ENCODE data around the gene NIPAL3.

NIPAL3 gene

DNA sequence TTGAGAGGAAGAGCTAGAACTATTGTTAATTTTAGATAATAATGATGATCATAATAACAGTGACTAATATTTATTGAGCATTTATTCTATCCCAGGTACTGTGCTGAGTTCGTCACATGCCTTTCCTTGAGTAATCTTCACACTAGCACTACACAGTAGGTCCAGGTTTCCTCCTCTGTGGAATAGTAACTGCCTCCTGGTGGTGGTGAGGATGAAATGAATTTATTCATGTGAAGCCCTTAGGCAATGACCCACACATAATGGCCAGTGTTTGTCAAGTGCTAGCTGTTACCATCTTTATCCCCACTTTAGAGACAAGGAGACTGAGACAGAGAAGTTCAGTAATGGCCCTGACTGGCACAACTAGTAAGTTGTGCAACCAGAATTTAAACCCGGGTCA is 5.9 kb downstream of the NIPAL3 start:
- Histone ChIP-seq H3K27ac (ENCODE audit: low read depth, low read length) (no peak overlapping the region), H3K4me3 (ENCODE audit: low read depth, low read length) (no peak overlapping the region), H3K79me2 (ENCODE audit: control insufficient read depth, insufficient read depth, low read length, unreplicated experiment) (peaks cover 9% of the 10 kb centered on the region), H2AFZ (ENCODE audit: low read length, unreplicated experiment) (no peak overlapping the region), H3K4me1 (ENCODE audit: control insufficient read depth, insufficient read depth, low read length, unreplicated experiment) (peaks cover 22% of the 10 kb centered on the region), H3K27me3 (ENCODE audit: insufficient read depth, low read length) (no peaks in the 10 kb centered on the region), H3K36me3 (ENCODE audit: insufficient read depth, low read length) (peaks cover 3% of the 10 kb centered on the region)

DNA sequence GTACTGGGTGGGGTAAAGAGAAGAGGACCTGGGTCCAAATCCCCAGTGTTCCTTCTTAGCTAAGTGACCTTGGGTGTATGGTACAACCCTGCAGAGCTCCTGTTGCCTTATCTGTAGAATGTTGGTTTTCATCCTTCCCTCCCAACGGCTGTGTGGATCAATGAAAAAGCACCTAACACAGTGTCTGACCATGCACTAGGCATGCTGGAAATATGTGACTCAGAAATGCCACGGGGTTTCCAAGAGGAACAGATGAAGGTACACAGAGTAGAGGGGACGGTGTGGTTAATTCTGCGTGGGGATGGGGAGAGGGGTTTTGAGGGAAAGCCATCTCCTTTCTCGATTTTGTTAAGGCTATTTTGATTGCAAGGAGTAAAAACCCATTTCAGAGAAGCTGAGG is 8.6 kb downstream of the NIPAL3 start:
- H3K79me2 ChIP-seq (ENCODE audit: control insufficient read depth, insufficient read depth, low read length, unreplicated experiment): no peaks in the 10 kb centered on the region
- H3K27me3 ChIP-seq (ENCODE audit: insufficient read depth, low read length): no peaks in the 10 kb centered on the region
- H3K4me3 ChIP-seq (ENCODE audit: low read depth, low read length): no peak overlapping the region
- peaks cover 3% of the 10 kb centered on the region for H3K36me3 ChIP-seq (ENCODE audit: insufficient read depth, low read length)
- H3K27ac ChIP-seq (ENCODE audit: low read depth, low read length): no peak overlapping the region
- no peak overlapping the region for H2AFZ ChIP-seq (ENCODE audit: low read length, unreplicated experiment)
- H3K4me1 ChIP-seq (ENCODE audit: control insufficient read depth, insufficient read depth, low read length, unreplicated experiment): no peaks in the 10 kb centered on the region

- Histone ChIP-seq H3K27ac (ENCODE audit: low read depth, low read length) (no peak overlapping the region), H3K36me3 (ENCODE audit: insufficient read depth, low read length) (no peaks in the 10 kb centered on the region; the same call in 1 of the 2 replicates), H3K4me1 (ENCODE audit: control insufficient read depth, insufficient read depth, low read length, unreplicated experiment) (no peaks in the 10 kb centered on the region), H3K27me3 (ENCODE audit: insufficient read depth, low read length) (no peaks in the 10 kb centered on the region), H3K4me3 (ENCODE audit: low read depth, low read length) (no peak overlapping the region), H3K79me2 (ENCODE audit: control insufficient read depth, insufficient read depth, low read length, unreplicated experiment) (no peaks in the 10 kb centered on the region), H2AFZ (ENCODE audit: low read length, unreplicated experiment) (no peak overlapping the region)
These were observed 9.4 kb downstream of the NIPAL3 start for GRCh38 chr1:24424990-24425389.

DNA sequence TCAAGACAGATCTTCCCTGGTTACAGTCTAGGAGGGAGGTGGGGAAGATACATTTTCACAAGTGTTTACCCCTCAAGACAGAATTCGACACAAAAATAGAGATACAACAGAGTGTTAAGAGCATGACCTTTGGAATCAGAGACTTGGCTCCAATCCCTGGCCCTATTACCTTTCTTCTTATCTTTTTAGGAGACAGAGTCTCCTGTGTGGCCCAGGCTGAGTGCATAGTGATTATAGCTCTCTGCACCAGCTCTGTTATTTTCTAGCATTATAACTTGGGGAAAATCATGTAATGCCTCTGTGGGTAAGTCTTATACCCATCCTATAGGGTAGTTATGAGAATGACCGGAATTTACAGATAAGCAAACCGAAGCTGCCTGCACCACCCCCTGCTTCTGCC is 9.8 kb downstream of the NIPAL3 start:
- Histone ChIP-seq H3K4me3 (ENCODE audit: low read depth, low read length) (no peak overlapping the region), H3K36me3 (ENCODE audit: insufficient read depth, low read length) (no peaks in the 10 kb centered on the region; the same call in 1 of the 2 replicates), H3K27ac (ENCODE audit: low read depth, low read length) (no peak overlapping the region), H3K27me3 (ENCODE audit: insufficient read depth, low read length) (no peaks in the 10 kb centered on the region), H3K4me1 (ENCODE audit: control insufficient read depth, insufficient read depth, low read length, unreplicated experiment) (no peaks in the 10 kb centered on the region), H3K79me2 (ENCODE audit: control insufficient read depth, insufficient read depth, low read length, unreplicated experiment) (no peaks in the 10 kb centered on the region), H2AFZ (ENCODE audit: low read length, unreplicated experiment) (no peak overlapping the region)

- Histone ChIP-seq H3K4me3 (ENCODE audit: low read depth, low read length) (no peak overlapping the region), H2AFZ (ENCODE audit: low read length, unreplicated experiment) (no peak overlapping the region), H3K27ac (ENCODE audit: low read depth, low read length) (no peak overlapping the region), H3K79me2 (ENCODE audit: control insufficient read depth, insufficient read depth, low read length, unreplicated experiment) (no peaks in the 10 kb centered on the region), H3K4me1 (ENCODE audit: control insufficient read depth, insufficient read depth, low read length, unreplicated experiment) (no peaks in the 10 kb centered on the region), H3K27me3 (ENCODE audit: insufficient read depth, low read length) (no peaks in the 10 kb centered on the region), H3K36me3 (ENCODE audit: insufficient read depth, low read length) (no peaks in the 10 kb centered on the region; the same call in 1 of the 2 replicates)
These were observed 10.3 kb downstream of the NIPAL3 start for GRCh38 chr1:24425922-24426321.

GRCh38 chr1:24426744-24427544 is 11.3 kb downstream of the NIPAL3 start:
- H3K4me3 ChIP-seq (ENCODE audit: low read depth, low read length): no peak overlapping the region
- H3K4me1 ChIP-seq (ENCODE audit: control insufficient read depth, insufficient read depth, low read length, unreplicated experiment): no peaks in the 10 kb centered on the region
- H3K27me3 ChIP-seq (ENCODE audit: insufficient read depth, low read length): no peaks in the 10 kb centered on the region
- H3K36me3 ChIP-seq (ENCODE audit: insufficient read depth, low read length): no peaks in the 10 kb centered on the region
- no peak overlapping the region for H3K27ac ChIP-seq (ENCODE audit: low read depth, low read length)
- no peak overlapping the region for H2AFZ ChIP-seq (ENCODE audit: low read length, unreplicated experiment)
- H3K79me2 ChIP-seq (ENCODE audit: control insufficient read depth, insufficient read depth, low read length, unreplicated experiment): no peaks in the 10 kb centered on the region

DNA sequence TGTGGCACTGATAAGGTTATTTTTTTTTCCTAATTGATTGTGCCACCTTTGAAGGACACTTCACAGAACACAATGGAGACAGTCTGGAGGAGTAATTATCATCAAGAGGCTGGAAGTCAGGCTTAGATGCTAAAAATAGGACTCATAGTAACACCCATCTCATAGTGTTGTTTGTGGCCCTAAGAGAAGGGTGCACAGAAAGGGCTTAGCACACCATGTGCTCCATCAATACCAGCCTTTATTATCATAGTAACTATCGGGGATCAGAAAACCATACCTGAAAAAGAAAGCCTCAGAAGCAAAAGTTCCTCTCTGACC is 11.9 kb downstream of the NIPAL3 start:
- H3K27ac ChIP-seq (ENCODE audit: low read depth, low read length): no peak overlapping the region
- H3K4me1 ChIP-seq (ENCODE audit: control insufficient read depth, insufficient read depth, low read length, unreplicated experiment): no peaks in the 10 kb centered on the region
- no peaks in the 10 kb centered on the region for H3K27me3 ChIP-seq (ENCODE audit: insufficient read depth, low read length)
- H3K4me3 ChIP-seq (ENCODE audit: low read depth, low read length): no peak overlapping the region
- H3K79me2 ChIP-seq (ENCODE audit: control insufficient read depth, insufficient read depth, low read length, unreplicated experiment): no peaks in the 10 kb centered on the region
- no peak overlapping the region for H2AFZ ChIP-seq (ENCODE audit: low read length, unreplicated experiment)
- H3K36me3 ChIP-seq (ENCODE audit: insufficient read depth, low read length): no peaks in the 10 kb centered on the region

DNA sequence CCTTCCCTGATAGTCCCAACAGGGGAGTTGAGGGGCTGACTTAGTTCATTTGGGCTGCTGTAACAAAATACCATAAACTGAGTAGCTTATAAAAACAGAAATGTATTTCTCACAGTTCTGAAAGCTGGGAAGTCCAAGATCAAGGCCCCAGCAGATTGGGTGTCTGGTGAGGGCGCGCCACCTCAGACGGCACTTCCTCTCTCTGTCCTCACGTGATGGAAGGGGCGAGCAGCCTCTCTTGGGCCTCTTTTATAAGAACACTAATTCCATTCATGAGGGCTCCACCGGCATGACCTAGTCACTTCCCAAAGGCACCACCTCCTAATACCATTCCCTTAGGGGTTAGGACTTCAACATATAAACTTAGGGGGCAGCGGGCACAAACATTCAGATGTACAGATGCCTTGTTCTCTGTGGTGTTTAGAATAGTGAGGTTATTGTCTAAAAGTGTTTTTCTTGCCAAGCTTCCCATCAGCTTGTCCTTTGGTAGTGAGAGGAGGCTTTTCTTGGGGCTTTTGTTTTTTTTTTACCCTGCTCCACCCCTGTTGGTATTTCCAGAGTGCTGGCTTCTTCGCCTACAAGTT is 20.3 kb downstream of the NIPAL3 start:
- H3K36me3 ChIP-seq (ENCODE audit: insufficient read depth, low read length): no peaks in the 10 kb centered on the region
- H3K27me3 ChIP-seq (ENCODE audit: insufficient read depth, low read length): no peaks in the 10 kb centered on the region
- no peak overlapping the region for H2AFZ ChIP-seq (ENCODE audit: low read length, unreplicated experiment)
- H3K4me3 ChIP-seq (ENCODE audit: low read depth, low read length): no peak overlapping the region
- no peak overlapping the region for H3K27ac ChIP-seq (ENCODE audit: low read depth, low read length)
- peaks cover 18% of the 10 kb centered on the region for H3K4me1 ChIP-seq (ENCODE audit: control insufficient read depth, insufficient read depth, low read length, unreplicated experiment)
- no peaks in the 10 kb centered on the region for H3K79me2 ChIP-seq (ENCODE audit: control insufficient read depth, insufficient read depth, low read length, unreplicated experiment)

DNA sequence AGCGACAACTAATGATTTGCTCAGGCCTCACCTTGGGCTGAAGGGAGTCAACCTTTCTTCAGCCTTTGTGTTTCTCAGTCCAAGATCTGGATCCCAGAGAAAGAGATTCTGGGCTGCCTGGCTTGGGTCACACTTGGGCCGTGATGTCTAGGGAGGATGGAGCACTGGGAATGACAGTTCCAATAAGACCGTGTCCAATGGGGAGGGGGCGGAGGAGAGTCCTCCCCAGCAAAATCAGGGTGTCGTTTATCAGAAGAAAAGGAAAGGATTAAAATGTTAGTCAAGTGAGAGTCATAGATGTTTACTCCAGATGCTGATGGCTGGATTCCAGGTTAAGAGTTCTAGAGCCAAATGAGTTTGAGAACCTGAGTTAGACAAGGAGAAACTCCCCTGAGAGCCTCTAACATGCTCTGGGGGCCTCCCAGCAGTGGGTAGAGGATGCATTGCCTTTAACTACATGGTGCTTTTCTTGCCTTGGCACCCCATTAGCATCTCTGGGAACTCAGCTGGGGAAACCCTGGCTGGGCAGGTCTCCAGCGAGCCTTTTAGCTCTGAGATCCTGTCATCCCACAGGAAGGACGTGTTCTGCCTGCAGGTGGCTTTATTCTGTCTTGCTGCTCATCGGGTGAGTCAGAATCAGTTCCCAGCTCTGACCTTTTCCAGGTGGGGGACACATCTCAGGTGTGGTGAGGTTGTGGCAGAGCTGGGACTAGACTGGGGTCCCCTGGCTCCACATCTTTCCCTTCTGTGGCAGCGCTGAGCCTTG is 22.2 kb downstream of the NIPAL3 start:
- Histone ChIP-seq H3K27me3 (ENCODE audit: insufficient read depth, low read length) (no peaks in the 10 kb centered on the region), H3K79me2 (ENCODE audit: control insufficient read depth, insufficient read depth, low read length, unreplicated experiment) (no peaks in the 10 kb centered on the region), H3K4me1 (ENCODE audit: control insufficient read depth, insufficient read depth, low read length, unreplicated experiment) (peaks cover 18% of the 10 kb centered on the region), H2AFZ (ENCODE audit: low read length, unreplicated experiment) (no peak overlapping the region), H3K4me3 (ENCODE audit: low read depth, low read length) (no peak overlapping the region), H3K36me3 (ENCODE audit: insufficient read depth, low read length) (no peaks in the 10 kb centered on the region), H3K27ac (ENCODE audit: low read depth, low read length) (no peak overlapping the region)

DNA sequence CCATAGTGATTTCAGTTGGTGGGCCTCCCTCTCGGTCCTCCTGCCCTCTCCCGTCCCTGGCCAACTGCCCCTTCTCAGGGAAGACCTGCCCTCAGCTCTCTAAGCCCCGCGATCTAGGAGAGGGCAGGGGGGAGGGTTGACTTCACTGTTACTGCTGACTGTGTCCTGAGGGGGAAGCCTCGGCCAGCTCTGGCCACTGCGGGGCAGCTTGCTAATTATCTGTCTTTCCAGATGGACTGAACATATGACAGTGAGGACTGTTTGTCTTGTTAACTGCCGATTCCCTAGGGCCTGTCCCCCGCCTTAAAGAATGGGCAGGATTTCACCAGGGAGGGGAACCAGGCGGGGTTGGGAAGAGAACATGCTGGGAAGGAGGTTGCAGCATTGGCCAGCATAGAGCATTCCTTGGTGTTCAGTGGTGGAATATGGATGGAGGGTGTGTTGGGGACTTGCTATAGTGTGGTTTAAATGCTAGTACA is 22.9 kb downstream of the NIPAL3 start:
- Histone ChIP-seq H3K27ac (ENCODE audit: low read depth, low read length) (no peak overlapping the region), H2AFZ (ENCODE audit: low read length, unreplicated experiment) (peak overlapping the region; percentile 6), H3K36me3 (ENCODE audit: insufficient read depth, low read length) (no peaks in the 10 kb centered on the region), H3K79me2 (ENCODE audit: control insufficient read depth, insufficient read depth, low read length, unreplicated experiment) (no peaks in the 10 kb centered on the region), H3K4me1 (ENCODE audit: control insufficient read depth, insufficient read depth, low read length, unreplicated experiment) (peaks cover 18% of the 10 kb centered on the region), H3K27me3 (ENCODE audit: insufficient read depth, low read length) (no peaks in the 10 kb centered on the region), H3K4me3 (ENCODE audit: low read depth, low read length) (no peak overlapping the region)
